GM10266 (cell line): Measurements from ENCODE around the gene ADGRL3.

Experiments used
- DNase-seq: peaks from one replicate; pipeline ENCODE4 v3.0.0; 2012; ENCODE audit errors: extremely low spot score
- TF ChIP-seq, protein P1 (sequence below): IDR thresholded peaks from 2 replicates; pipeline ENCODE4 v1.5.1; 2012; ENCODE audit warnings: mild to moderate bottlenecking, low read depth; ENCODE audit not compliant: control insufficient read depth, insufficient read depth; ENCODE audit errors: missing control alignments

Gene ADGRL3

DNA sequence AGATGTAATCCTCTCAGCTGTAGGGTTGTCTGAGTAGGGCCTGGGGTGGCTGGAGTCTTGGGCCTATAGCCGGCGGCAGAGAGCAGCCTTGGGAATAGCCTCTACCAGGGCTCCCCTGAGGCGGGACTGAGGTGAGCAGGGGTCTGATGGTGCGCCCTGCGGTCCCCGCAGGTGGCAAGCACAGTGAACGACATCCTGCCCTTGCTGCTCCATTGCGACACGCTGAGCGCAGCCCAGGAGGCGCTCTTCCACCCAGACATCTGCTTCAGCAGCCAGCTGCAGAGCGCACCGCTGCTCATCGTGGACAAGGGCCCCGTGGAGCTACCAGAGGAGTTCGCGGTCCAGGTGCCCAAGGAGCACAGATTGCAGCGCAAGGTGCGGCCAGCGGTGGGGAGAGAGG, 317.0 kb downstream of the ADGRL3 start:
- TF ChIP-seq, protein P1, sequence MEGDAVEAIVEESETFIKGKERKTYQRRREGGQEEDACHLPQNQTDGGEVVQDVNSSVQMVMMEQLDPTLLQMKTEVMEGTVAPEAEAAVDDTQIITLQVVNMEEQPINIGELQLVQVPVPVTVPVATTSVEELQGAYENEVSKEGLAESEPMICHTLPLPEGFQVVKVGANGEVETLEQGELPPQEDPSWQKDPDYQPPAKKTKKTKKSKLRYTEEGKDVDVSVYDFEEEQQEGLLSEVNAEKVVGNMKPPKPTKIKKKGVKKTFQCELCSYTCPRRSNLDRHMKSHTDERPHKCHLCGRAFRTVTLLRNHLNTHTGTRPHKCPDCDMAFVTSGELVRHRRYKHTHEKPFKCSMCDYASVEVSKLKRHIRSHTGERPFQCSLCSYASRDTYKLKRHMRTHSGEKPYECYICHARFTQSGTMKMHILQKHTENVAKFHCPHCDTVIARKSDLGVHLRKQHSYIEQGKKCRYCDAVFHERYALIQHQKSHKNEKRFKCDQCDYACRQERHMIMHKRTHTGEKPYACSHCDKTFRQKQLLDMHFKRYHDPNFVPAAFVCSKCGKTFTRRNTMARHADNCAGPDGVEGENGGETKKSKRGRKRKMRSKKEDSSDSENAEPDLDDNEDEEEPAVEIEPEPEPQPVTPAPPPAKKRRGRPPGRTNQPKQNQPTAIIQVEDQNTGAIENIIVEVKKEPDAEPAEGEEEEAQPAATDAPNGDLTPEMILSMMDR: no peak
- DNase-seq: no peak

DNA sequence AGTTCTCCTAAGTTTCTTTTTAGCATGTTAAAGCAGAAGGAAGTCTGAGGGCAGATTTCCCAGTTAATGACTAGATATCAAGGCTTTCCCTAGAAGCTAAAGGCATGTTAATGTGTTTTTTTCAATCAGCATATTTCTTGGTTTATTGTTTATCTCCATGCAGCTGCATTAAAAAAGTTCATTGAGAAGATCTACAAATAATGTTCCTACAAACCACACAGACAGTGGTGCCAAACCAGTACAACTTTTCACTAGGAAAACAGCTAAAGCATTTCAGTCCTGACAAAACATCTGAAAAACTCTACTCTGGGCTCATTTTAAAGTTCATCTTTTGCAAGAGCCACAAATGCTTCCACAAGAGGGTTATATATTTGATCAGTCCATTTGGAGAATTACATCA, 320.0 kb downstream of the ADGRL3 start:
- TF ChIP-seq, protein P1: no peak
- DNase-seq: no peak

- no peak for DNase-seq
- TF ChIP-seq, protein P1: no peak
These were observed 320.6 kb downstream of the ADGRL3 start for GRCh38 chr4:61520681-61521160.

DNA sequence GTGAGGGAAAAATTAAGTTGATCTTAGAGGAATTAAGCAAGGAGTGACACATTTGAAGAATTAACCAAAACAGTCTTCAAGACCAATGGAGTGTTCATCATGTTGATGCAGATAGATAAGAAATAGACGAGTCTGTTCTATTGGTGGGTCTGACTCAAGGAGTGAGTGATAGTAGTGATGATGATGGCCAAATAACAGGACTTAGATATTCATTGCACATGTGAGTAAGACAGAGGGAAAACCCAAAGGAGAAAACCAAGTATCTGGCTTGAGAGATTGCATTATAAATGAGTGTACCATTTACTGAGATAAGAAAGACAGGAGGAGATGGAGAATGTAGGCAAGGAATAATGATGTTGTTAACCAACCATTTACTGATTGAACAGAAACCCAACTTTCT, 321.3 kb downstream of the ADGRL3 start:
- DNase-seq: no peak
- TF ChIP-seq, protein P1: no peak

DNA sequence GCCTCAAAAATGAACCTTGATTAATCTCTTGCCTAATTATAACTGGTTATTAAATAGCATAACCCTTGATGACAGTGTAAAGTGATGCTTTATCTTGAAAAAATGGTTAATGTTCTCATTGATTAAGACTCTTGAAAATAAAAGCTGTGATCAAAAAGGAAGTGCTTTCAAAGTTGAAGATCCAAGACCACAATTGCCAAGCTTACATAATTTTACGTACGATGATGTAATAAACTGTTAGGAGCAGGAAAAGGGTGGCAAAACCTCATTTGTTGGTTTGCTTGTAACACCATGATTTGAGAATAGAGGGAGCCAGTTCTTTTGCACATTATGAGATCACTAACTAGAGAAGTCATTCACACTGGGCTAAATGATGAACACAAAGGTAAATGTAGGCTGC, 322.2 kb downstream of the ADGRL3 start:
- TF ChIP-seq, protein P1: no peak
- no peak for DNase-seq

- no peak for DNase-seq
- TF ChIP-seq, protein P1: no peak
These were observed 327.8 kb downstream of the ADGRL3 start for GRCh38 chr4:61527888-61528287.

DNA sequence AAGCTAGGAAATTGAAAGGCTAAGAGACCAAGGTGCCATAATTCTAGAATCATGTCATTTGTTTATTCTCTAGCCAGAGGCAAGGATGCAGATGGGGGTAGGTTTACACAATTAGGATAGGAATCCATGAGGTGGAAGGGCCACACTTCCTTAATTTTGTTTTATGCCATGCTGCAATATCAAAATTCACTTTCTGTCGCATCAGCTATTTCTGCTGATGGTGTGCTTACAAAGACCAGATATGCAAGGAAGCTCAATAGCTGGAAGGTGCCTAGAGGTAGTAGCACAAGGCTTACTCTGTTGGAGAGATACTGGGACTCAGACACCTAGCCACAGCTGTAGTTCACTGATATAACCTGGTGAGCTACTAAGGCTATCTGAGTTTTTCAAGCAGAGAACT, 328.5 kb downstream of the ADGRL3 start:
- DNase-seq: no peak
- TF ChIP-seq, protein P1: no peak

GRCh38 chr4:61531188-61531587, 331.1 kb downstream of the ADGRL3 start:
- TF ChIP-seq, protein P1: no peak
- DNase-seq: no peak
